Gastroesophageal sphincter (tissue), 3 donors: ENCODE data around the gene PGPEP1.

Experiments
- CTCF ChIP-seq, 4 experiments: fragments of 200-600 bp in 2 of 4; fragments of 450-650 bp in 2 of 4; sonication (generic) in 1 of 4; IDR thresholded peaks; one replicate each; pipeline ENCODE4 v1.5.1; 2017 to 2019; ENCODE audit warnings: antibody characterized with exemption in 4 of 4, mild to moderate bottlenecking in 2 of 4, moderate library complexity in 2 of 4
- POLR2A ChIP-seq, 2 donors: fragments of 450-650 bp; IDR thresholded peaks; one replicate each; pipeline ENCODE4 v1.6.1; 2017; ENCODE audit warnings: antibody characterized with exemption in 2 of 2, mild to moderate bottlenecking in 2 of 2, moderate library complexity in 1 of 2

GRCh38 chr19:18309525-18310064, 30.8 kb upstream of the PGPEP1 start:
- no peak for TF ChIP-seq CTCF (IDR thresholded peaks at IDR 0.05)
- no peak for TF ChIP-seq POLR2A (IDR thresholded peaks at IDR 0.05)
